ENCODE measurements around the gene GPI.
"Not testable (repeated sequence)": the region's sequence is repeated elsewhere in the genome, so short reads cannot be mapped to it uniquely, and the experiment has no call there.

Gene GPI

DNA sequence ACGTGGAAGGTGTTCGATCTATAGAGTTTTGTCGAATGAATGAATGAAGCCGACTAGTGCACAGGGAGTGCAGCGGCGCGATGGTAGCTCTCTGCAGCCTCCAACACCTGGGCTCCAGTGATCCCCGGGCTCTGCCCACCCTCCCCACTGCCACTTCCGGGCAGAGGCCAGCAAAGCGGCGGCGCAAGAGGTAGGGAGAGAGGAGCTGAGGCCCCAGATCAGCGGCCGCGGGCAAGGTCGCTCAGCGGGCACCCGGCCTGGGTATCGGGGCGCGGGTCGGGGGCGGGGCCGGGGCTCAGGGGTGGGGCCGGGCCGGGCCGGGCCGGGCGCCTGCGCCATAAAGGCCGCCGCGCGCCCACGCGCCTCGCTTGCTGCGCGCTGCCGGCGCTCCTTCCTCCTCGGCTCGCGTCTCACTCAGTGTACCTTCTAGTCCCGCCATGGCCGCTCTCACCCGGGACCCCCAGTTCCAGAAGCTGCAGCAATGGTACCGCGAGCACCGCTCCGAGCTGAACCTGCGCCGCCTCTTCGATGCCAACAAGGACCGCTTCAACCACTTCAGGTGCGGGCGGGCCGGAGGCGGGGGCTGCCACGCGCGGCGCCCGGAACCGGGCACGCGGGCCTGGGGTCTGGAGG lies at the start of gene GPI:
Gene GPI, plus strand, starts transcription at position 367 of the 633 bp plus-strand sequence. Its CDS starts 71 bp downstream, at position 438.
- peak; percentile 67 to 69 for DNase-seq (ENCODE audit: low read depth in 2 of 2)

DNA sequence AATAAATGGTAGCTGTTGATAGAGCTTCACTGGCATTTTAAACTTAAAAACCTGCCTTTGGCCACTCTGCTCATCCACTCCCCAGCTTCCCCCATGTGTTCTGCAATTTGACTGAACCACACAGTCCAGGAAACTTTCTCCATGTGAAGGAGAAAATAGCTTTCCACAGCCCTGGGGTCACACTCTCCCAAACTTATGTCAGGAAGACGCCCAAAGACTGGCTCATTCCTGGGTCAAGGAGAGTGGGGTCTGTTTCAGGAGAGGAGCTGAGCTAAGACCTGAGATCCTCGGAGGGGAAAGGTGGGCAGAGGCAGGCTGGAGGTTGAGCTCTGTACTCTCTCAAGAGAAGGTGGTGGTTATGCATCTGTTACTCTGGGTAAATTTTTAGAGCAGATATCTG lies 48.7 kb upstream of the GPI start:
- no peak for DNase-seq (ENCODE audit: low read depth in 2 of 2)

DNA sequence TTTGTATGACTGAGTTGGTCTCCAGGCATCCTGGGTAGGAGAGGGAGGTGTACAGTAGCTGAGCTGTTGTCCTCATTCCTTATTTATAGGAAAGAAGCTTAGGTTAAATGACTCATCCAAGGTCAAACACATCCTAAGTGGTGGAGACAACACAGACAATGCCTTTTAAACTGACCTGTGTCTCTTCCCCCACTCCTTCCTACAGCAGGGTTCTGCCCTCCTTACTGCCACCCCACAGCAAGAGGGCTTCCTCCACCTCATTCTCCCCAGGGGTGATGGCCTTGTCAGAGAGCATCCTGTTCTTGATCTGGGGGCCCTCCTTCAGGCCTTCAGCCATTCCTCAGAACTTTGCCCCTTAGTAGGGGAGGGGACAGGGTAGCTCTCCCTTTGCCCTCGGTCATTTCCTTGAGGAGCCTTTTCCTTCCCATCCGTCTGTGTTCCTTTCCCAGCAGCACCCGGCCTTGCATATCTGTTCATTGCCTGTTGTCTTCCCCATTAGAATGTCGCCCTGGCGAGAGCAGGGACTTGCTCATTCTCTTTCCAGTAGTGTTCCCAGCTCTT lies 48.2 kb upstream of the GPI start:
- DNase-seq (ENCODE audit: low read depth in 2 of 2), result no peak

DNA sequence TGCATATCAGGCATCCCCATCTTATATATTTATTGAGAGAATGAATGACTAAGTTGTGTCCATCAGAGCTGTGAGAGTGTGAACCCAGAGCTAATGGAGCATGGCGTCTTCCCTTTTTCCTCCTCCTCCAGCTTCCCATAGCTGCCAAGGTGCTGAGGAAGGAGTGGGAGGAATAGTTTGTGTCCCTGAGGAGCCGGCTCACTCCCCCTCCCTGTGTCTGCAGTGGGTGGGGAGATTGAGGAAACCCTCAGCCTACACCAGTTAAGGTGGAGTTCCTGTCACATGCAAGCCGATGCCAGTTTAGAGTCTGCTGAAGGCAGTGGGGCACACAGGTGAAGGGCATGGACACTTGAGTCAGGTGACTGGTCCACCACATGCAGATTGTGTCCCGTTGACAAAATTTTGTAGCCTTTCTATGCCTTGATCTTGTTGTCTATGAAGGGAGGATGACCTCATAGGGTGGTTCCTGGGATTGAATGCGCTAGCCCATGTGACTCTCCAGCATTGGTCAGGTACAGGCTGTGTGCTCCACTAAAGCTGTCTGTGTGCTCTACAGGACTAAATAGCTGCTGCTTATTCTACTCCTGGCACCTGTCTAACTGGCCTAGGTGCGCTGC lies 47.6 kb upstream of the GPI start:
- no peak for DNase-seq (ENCODE audit: low read depth in 2 of 2)

DNA sequence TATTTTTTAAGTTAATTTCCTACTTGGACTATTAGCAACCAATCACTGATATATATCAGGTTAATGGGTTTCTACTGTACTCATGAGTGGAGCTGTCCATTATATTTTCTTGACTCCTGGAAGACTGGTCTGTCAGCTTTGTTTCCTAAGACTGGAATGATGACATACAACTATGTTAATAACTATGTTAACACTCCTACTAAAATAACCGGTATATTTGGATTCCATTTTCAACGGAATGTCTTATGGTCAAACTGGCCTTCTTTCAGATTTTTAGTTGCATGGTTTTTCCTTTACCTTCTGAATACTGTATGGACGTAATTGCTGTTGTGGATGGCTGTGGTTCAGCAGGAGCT lies 45.8 kb upstream of the GPI start:
- no peak for DNase-seq (ENCODE audit: low read depth in 2 of 2)

DNA sequence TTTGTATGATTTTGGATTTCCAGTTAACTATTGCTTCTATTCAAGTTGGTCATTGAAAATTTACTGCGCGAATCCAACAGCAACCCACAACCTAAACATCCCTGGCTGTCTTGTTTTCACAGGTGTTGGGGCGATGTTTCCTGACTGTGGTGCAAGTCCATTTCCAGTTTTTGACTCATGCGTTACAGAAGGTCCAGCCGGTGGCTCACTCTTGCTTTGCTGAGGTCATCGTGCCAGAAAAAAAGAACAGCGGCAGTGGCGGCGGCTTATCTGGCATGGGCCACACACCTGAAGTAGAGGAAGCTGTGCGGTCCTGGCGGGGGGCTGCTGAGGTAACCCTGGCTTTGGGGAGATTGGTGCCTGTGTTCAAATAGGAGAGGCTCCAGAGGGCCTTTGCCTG lies 45.2 kb upstream of the GPI start:
- no peak for DNase-seq (ENCODE audit: low read depth in 2 of 2)

DNA sequence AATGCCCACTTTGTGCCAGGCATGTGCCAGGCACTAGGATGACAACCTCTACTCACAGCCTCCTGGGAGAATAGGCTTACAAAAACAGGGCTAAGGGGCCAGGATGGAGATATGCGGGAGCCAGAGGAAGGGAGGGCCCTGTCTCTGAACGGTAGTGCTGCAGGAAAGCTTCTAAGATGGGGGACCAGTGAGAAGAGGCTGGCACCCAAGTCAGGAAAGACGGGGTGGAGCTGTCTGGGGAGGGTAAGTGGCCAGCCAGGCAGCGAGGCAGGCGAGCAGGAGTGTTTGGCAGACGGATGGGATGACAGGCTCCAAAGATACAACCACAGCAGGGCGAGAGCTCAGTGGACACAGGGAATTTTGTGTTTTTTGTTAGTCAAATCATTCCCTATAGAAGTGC lies 44.7 kb upstream of the GPI start:
- DNase-seq (ENCODE audit: low read depth in 2 of 2), result no peak

DNA sequence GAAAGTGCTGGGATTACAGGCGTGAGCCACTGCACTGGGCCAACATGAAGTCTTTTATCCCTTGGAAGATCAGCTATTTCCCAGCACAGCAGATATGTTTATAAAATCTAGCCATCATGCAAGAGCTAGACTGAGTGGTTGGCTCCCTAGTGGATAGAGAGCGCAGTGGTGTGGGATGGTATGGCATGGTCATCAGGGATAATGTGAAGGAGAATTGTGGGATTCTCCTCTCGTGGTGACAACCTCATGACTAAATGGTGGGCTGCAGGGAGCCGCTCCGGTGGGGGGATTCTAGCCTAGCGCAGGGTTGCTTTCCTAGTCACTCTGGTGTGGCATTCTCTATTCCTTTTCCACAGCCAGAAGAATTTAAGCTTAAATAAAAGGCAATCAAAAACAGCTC lies 43.3 kb upstream of the GPI start:
- no peak for DNase-seq (ENCODE audit: low read depth in 2 of 2)

DNA sequence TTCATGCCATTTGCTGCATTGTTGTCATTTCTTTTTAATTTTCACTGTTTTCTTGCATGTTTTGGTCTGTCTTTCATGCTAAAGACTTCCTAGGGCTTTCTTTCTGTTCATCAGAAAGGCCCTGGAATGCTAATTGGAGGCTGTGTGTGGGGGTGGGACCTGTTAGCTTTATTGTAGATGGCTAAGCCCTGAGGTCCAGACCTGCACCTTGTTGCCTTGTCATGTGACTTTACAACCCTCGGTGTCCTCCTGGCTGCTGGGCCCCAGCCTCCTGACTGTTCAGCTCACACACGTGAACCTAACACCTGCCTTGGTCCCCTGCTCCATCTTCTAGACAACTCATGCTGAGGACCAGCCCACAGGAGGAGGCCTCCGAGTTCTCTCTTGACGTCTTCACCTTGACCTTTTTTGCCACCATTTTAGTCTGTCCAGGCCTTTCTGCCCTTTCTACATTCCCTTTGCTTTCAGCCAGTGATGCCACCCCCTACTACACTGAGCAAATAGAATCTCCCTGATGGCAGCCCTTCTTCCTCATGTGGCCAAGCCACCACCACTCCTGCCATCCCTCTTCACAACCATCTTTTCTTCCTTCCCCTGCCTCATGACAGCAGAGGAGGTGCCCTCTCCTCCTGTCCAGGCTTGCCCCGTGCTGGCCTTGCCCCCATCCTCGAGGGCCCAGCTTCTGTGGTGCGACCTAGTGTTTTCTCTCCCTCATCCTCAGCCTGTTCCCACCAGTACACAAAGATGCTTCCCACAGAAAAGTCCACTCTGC lies 41.4 kb upstream of the GPI start:
- no peak for DNase-seq (ENCODE audit: low read depth in 2 of 2)

DNA sequence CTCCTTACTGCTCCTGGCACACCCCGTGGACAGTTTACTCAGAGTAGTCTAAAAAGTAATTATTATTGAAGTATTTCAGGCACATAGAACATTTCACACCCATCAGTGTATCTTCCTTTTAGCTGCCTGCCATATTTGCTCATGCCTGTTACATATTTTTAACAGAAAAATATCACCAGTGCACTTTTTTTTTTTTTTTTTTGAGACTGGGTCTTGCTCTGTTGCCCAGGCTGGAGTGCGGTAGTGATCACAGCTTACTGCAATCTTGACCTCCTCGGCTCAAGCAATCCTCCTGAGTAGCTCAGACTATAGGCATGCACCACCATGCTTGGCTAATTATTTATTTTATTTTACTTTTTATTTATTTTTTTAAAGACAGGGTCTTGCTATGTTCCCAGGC lies 40.7 kb upstream of the GPI start:
- DNase-seq (ENCODE audit: low read depth in 2 of 2), result no peak

DNA sequence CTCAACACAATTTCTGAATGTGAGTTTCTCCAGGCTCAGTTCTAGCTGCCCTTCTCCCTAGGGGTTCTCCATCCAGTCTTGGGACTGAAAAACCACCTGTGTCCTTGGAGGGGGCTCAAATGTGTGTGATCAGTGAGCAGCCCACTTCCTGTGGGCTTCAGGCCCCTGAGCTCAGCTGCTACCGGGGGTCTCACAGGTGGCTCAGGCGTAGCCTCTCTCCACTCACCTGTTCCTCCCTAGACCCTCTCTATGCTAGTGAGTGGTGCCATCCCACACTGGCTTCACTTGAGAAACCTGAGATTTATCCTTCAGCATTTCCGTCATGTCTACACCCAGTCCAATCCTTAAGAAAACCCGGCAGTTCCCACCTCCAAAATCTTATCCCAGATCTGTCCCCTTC lies 39.8 kb upstream of the GPI start:
- DNase-seq (ENCODE audit: low read depth in 2 of 2), result no peak

DNA sequence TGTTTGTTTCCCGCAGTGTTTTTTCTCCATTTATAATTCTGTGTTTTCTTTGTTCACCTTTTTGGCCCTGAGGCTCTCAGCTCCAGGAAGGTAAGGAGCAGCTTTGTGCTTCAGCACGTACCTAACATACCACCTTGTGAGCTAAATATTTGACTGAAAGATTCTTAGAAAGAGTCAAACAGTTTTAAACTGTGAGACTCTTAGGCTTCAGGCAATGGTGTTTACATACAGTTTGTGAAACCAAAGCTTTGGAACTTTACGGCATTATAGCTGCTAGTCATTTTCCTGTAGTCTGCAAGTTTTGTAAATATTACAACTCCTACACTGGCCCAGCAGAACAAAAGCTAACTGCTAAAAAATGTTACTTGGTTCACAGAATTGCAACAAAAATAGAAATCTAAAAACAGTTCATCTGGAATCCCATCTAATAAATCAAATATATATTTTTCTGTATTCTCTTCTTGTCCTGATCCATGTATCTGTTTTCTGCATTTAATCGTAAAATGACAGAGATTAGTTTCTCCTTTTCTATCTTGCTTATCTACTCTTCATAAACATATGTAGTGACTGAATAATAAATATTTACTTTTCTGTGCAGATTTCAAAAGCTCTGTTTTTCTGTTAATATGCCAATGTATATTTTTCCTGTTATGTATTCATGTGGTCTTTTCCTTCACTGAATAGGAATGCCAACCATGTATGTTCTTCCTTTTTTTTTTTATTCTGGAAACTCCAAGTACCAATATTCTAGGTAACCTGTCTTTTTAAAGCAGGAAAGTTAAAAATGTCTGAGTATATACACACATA lies 38.8 kb upstream of the GPI start:
- DNase-seq (ENCODE audit: low read depth in 2 of 2), result no peak

DNA sequence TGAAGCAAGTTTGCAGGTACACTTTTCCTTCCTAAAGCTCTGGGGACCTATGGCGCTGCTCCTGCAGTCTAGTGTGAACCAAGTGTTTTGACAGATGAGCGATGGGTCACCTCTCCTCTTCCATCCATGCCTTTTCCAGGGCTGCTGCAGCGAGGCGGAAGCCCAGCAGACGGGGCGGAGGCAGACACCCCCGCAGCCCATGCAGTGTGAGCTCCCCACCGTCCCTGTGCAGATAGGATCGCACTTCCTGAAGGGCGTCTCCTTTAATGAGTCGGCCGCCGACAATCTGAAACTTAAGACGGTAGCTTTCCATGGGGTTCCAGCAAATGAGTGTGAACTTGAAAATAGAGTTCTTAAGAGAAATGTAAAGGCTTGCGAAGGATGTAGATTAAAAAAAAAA lies 37.1 kb upstream of the GPI start:
- no peak for DNase-seq (ENCODE audit: low read depth in 2 of 2)

DNA sequence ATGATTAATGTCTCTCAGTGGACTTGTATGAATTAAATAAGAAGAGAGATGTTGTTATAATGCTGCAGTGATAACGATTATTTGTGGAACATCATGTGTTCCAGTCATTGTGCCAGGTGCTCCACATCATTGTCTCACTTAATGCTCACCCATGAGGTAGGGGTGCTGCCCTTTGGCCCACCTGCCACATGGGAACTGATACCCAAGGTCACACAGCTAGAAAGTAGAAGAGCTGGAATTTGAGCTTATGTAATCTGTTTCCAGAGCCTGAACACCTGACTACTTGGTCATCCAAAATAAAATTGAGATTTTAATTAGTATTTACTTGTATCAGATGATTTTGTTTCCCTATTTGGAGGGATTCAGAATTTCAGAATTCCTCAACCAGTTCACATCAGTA lies 36.0 kb upstream of the GPI start:
- no peak for DNase-seq (ENCODE audit: low read depth in 2 of 2)

DNA sequence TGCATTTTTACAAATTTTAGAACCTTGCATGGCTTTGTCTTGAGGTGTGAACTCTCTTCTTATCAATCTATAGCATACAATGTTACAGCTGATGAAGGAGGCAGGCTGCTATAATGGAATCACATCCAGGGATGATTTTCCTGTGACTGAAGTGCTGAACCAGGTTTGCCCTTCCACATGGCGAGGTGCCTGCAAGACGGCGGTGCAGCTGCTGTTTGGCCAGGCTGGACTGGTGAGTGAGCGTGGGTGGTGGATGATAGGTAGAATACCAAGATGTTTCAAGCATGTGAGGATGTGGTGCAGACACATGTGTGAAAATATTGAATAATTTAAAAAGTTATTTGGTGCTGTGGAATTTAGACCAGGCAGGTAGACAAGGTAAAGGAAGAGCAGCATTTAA lies 34.9 kb upstream of the GPI start:
- no peak for DNase-seq (ENCODE audit: low read depth in 2 of 2)

DNA sequence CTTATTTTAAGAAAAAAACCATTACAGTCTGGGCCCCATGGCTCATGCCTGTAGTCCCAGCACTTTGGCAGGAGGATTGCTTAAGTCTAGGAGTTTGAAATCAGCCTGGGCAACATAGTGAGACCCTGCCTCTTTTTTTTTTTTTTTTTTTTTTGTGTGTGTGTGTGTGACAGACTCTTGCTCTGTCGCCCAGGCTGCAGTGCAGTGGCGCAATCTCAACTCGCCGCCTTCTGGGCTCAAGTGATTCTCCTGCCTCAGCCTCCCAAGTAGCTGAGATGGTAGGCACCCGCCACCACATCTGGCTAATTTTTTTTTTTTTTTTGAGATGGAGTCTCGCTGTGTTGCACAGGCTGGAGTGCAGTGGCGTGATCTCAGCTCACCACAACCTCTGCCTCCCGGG lies 34.4 kb upstream of the GPI start:
- not testable (repeated sequence) for DNase-seq (ENCODE audit: low read depth in 2 of 2)

DNA sequence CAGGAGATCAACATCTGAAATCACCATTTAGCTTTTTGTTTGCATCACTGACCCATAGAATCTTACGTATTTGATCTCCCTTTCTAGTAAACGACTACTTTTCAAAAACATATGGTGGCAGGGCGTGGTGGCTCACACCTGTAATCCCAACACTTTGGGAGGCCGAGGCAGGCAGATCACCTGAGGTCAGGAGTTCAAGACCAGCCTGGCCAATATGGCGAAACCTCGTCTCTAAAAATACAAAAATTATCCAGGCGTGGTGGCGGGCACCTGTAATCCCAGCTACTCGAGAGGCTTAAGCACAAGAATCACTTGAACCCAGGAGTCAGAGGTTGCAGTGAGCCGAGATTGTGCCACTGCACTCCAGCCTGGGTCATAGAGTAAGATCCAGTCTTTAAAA lies 33.4 kb upstream of the GPI start:
- DNase-seq (ENCODE audit: low read depth in 2 of 2), result not testable (repeated sequence)

DNA sequence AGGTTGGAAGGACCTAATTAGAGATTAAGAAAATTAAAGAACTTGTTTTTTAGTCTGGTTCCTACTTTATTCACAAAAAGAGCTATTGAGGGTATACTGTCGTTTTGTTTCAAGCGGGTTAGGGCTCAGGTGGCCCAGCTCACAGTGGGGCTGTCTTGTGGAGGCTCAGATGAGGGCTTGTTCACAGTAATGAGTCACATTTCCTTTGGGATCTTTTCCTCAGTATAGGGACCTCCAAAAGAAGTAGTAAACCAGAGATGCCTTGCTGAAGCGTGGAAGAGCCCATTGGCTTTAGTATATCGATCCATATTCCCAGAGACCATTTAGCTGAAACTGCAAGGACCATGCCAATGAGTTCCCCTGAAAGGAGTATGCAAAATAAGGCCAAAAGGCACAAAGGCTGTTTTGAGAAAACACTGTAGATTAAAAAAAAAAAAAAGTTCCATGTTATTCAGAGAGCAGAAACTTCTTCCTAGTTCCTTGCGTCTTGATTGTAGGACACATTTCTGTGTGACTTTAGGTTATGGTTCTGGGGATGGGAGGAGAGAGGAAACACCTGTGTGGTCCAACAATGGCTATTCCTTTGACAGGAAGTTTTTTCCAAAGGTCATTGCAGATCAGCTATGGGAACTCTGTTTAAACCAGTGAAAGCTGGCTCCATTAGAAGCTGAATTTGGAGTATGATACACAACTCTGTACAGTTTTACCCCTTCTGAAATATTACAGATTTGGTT lies 32.8 kb upstream of the GPI start:
- no peak for DNase-seq (ENCODE audit: low read depth in 2 of 2)

DNA sequence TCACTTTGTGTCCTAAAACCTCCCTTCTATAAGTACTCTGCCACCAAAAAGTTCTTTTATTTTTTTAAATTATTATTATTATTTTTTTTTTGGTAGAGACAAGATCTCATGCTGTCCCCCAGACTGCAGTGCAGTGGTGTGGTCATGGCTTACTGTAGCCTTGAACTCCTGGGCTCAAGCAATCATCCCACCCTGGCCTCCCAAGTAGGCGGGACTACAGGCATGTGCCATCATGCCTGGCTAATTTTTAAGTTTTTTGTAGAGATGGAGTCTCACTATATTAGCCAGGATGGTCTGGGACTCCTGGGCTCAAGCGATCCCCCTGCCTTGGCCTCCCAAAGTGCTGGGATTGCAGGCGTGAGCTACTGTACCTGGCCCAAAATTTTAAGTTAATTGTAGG lies 29.1 kb upstream of the GPI start:
- DNase-seq (ENCODE audit: low read depth in 2 of 2), result no peak

DNA sequence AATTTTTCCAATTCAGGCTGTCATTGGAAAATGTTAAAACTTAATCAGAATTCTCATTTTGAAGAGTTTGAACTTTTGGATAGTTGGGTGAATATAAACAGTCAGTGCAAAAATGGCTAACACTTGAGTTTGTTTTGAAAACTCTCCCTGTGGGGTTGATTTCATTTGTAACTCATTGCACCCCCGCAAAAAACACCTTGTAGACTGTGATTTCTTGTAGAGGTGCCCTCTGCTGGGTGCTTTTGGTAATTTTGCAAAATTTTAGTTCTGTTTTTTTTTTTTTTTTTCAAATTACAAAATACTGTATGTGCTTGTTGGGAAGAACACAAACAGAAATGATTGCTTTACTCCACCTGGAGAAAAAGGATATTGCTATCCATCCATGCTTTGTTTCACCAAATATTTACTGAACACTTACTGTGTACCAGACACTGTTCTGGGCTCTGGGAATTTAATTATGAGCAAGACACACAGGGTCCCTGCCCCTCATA lies 28.2 kb upstream of the GPI start:
- DNase-seq (ENCODE audit: low read depth in 2 of 2), result peak in 1 of 2 donors; percentile 26

DNA sequence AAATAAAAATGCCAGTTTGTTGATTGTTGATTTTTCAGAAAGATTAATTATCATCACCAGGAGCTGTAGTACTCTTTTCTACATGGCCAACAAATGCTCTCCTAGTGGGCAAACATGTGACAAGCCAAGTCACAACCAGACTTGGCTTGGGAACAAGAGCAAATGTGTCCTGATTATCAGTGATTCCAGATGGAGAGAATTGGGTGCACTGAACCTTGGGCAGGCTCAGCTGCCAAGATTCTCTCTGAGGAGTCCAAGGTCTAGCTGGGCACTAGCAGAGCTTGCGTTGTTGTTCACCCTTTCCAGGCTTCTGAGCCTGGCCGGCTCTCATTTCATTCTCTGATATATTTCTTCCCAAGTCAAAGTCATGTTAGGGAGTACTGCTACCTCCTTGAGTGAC lies 27.3 kb upstream of the GPI start:
- no peak for DNase-seq (ENCODE audit: low read depth in 2 of 2)
